Measurements from ENCODE around the gene IFNG-AS1.

Gene IFNG-AS1

GRCh38 chr12:68065163-68065562, 75.9 kb downstream of the IFNG-AS1 start:
- Histone ChIP-seq H3K4me3 (no peak overlapping the region), H3K27ac (no peak overlapping the region)
- no peak for DNase-seq (ENCODE audit: low spot score)
- TF ChIP-seq, protein P1, sequence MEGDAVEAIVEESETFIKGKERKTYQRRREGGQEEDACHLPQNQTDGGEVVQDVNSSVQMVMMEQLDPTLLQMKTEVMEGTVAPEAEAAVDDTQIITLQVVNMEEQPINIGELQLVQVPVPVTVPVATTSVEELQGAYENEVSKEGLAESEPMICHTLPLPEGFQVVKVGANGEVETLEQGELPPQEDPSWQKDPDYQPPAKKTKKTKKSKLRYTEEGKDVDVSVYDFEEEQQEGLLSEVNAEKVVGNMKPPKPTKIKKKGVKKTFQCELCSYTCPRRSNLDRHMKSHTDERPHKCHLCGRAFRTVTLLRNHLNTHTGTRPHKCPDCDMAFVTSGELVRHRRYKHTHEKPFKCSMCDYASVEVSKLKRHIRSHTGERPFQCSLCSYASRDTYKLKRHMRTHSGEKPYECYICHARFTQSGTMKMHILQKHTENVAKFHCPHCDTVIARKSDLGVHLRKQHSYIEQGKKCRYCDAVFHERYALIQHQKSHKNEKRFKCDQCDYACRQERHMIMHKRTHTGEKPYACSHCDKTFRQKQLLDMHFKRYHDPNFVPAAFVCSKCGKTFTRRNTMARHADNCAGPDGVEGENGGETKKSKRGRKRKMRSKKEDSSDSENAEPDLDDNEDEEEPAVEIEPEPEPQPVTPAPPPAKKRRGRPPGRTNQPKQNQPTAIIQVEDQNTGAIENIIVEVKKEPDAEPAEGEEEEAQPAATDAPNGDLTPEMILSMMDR (IDR thresholded peaks at IDR 0.05) = no peak

GRCh38 chr12:68065687-68066086, 76.4 kb downstream of the IFNG-AS1 start:
- no peak overlapping the region for H3K27ac ChIP-seq
- TF ChIP-seq, protein P1 (IDR thresholded peaks at IDR 0.05) = no peak
- no peak overlapping the region for H3K4me3 ChIP-seq
- no peak for DNase-seq (ENCODE audit: low spot score)

DNA sequence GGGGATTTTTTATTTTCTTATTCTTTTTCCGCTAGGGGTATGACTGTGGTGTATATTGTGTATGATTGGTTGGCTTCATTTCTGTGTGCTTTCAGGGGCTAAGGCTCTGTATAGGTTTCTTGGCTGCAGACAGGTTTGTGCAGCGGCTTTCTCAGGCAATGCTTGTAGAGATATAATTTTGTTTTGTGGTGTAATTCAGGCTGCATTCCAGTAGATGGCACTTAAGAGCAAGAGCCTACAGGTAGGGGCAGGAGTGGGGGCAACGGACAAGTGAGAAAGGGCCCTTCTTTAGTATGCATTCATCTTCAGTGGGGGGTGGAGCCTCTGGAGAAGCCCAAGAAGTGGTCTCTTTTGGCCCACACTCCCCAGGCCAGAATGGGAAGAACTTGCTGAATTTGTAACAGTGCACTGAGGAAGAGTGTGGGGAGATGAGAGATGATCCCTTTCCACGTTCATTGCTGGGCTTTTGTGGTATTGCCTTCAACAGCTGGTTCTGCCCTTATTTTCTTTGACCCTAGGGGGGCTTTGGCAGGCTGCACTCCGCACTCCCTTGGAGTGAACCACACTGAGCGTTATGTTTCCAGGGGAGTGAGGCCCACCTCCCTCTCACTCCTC, 78.6 kb downstream of the IFNG-AS1 start:
- no peak overlapping the region for H3K27ac ChIP-seq
- DNase-seq (ENCODE audit: low spot score) = no peak
- no peak overlapping the region for H3K4me3 ChIP-seq
- TF ChIP-seq, protein P1 (IDR thresholded peaks at IDR 0.05) = no peak

GRCh38 chr12:68069275-68069674, 80.0 kb downstream of the IFNG-AS1 start:
- TF ChIP-seq, protein P1 (IDR thresholded peaks at IDR 0.05) = no peak
- no peak overlapping the region for H3K4me3 ChIP-seq
- no peak for DNase-seq (ENCODE audit: low spot score)
- no peak overlapping the region for H3K27ac ChIP-seq

Data from coronary artery (tissue), 2 donors.